Adrenal gland (tissue), 5 donors: ENCODE results near the gene NDUFS3.

Experiments
- CTCF ChIP-seq, 6 experiments: fragments of 450-650 bp in 4 of 6; fragments of 200-600 bp in 2 of 6; sonication (generic) in 1 of 6; IDR thresholded peaks; 1 replicate in 5 of 6; 2 replicates in 1 of 6; pipeline versions ENCODE4 v1.5.1 to v1.8.0; 2016 to 2021; ENCODE audit warnings: antibody characterized with exemption in 6 of 6, mild to moderate bottlenecking in 2 of 6, moderate library complexity in 1 of 6
- POLR2A ChIP-seq, 2 donors: fragments of 450-650 bp; IDR thresholded peaks; one replicate each; pipeline ENCODE4 v1.6.1; 2017; ENCODE audit warnings: antibody characterized with exemption in 2 of 2, mild to moderate bottlenecking in 2 of 2, moderate library complexity in 1 of 2
- donor health status: DM: no; HTN: no; CAD: no.

GRCh38 chr11:47589118-47589517 lies 10.2 kb downstream of the NDUFS3 start:
- no peak for TF ChIP-seq POLR2A (IDR thresholded peaks at IDR 0.05)
- TF ChIP-seq CTCF (IDR thresholded peaks at IDR 0.05), result no peak
